ENCODE results near the gene OR2T35.

- TF ChIP-seq CTCF (IDR thresholded peaks at IDR 0.05; ENCODE audit: insufficient read depth, low read length, poor library complexity, severe bottlenecking) (no peak), EZH2phosphoT487 (conservative IDR thresholded peaks at IDR 0.05; ENCODE audit: low read length) (no peak)
These were observed 52.4 kb downstream of the OR2T35 start for GRCh38 chr1:248592655-248593054.

Data from SU-DHL-6 (cell line).